ENCODE measurements around the gene DRG1. TPM values are rescaled to one million over a fixed set of nuclear protein-coding genes. Genes with fewer than 3 reads are reported as not detected.

The DRG1 gene
- total RNA-seq, 1 donor from 2014 or later: 42.0 TPM

- Histone ChIP-seq H3K9me3 (no peaks in the 10 kb centered on the region), H3K36me3 (peaks cover 0 to 85% of the 10 kb centered on the region in 2 donors), H3K4me3 (no peak overlapping the region), H3K27ac (no peak overlapping the region), H3K27me3 (no peaks in the 10 kb centered on the region), H3K4me1 (peaks cover 12% of the 10 kb centered on the region)
- DNase-seq (ENCODE audit: extremely low spot score in 2 of 2): no peak
- TF ChIP-seq CTCF (IDR thresholded peaks at IDR 0.05): no peak
- no peak for TF ChIP-seq POLR2A (IDR thresholded peaks at IDR 0.05)
- TF ChIP-seq POLR2AphosphoS5 (IDR thresholded peaks at IDR 0.05; ENCODE audit: insufficient read depth in 1 of 2, low read depth in 1 of 2): no peak
- intact Hi-C loops (cut with DNase I): no loop called here
These were observed 42.2 kb downstream of the DRG1 start for GRCh38 chr22:31441652-31442051.

GRCh38 chr22:31442768-31443489 is 43.5 kb downstream of the DRG1 start:
- no peak for TF ChIP-seq CTCF (IDR thresholded peaks at IDR 0.05)
- no peak for TF ChIP-seq POLR2AphosphoS5 (IDR thresholded peaks at IDR 0.05; ENCODE audit: insufficient read depth in 1 of 2, low read depth in 1 of 2)
- no peak for TF ChIP-seq POLR2A (IDR thresholded peaks at IDR 0.05)
- intact Hi-C loops (cut with DNase I): no loop called here
- Histone ChIP-seq H3K4me3 (no peak overlapping the region), H3K9me3 (no peaks in the 10 kb centered on the region), H3K27me3 (no peaks in the 10 kb centered on the region), H3K36me3 (peaks cover 0 to 91% of the 10 kb centered on the region in 2 donors), H3K4me1 (peaks cover 5% of the 10 kb centered on the region), H3K27ac (no peak overlapping the region)
- no peak for DNase-seq (ENCODE audit: extremely low spot score in 2 of 2)

GRCh38 chr22:31443516-31443915 is 44.1 kb downstream of the DRG1 start:
- intact Hi-C loops (cut with DNase I): no loop called here
- H3K27ac ChIP-seq: no peak overlapping the region
- H3K36me3 ChIP-seq: peaks cover 0 to 93% of the 10 kb centered on the region in 2 donors

GRCh38 chr22:31445642-31446041 is 46.2 kb downstream of the DRG1 start:
- Histone ChIP-seq H3K4me1 (no peaks in the 10 kb centered on the region), H3K27me3 (no peaks in the 10 kb centered on the region), H3K4me3 (no peak overlapping the region), H3K9me3 (no peaks in the 10 kb centered on the region), H3K36me3 (peaks cover 0 to 83% of the 10 kb centered on the region in 2 donors), H3K27ac (no peak overlapping the region)
- TF ChIP-seq CTCF (IDR thresholded peaks at IDR 0.05) (no peak), POLR2A (IDR thresholded peaks at IDR 0.05) (no peak), POLR2AphosphoS5 (IDR thresholded peaks at IDR 0.05; ENCODE audit: insufficient read depth in 1 of 2, low read depth in 1 of 2) (no peak)
- intact Hi-C loops (cut with DNase I): no loop called here
- DNase-seq (ENCODE audit: extremely low spot score in 2 of 2): no peak

More at GRCh38 chr22:31443516-31443915, 44.1 kb downstream of the DRG1 start:
- no peak for DNase-seq (ENCODE audit: extremely low spot score in 2 of 2)
- no peaks in the 10 kb centered on the region for H3K27me3 ChIP-seq
- no peaks in the 10 kb centered on the region for H3K9me3 ChIP-seq
- TF ChIP-seq POLR2A (IDR thresholded peaks at IDR 0.05) (no peak), CTCF (IDR thresholded peaks at IDR 0.05) (no peak), POLR2AphosphoS5 (IDR thresholded peaks at IDR 0.05; ENCODE audit: insufficient read depth in 1 of 2, low read depth in 1 of 2) (no peak)
- H3K4me3 ChIP-seq: no peak overlapping the region
- peaks cover 5% of the 10 kb centered on the region for H3K4me1 ChIP-seq

GRCh38 chr22:31446208-31446607 is 46.8 kb downstream of the DRG1 start:
- Histone ChIP-seq H3K36me3 (peaks cover 0 to 77% of the 10 kb centered on the region in 2 donors), H3K9me3 (no peaks in the 10 kb centered on the region), H3K4me1 (no peaks in the 10 kb centered on the region), H3K27ac (no peak overlapping the region), H3K27me3 (no peaks in the 10 kb centered on the region), H3K4me3 (no peak overlapping the region)
- no peak for DNase-seq (ENCODE audit: extremely low spot score in 2 of 2)
- TF ChIP-seq POLR2A (IDR thresholded peaks at IDR 0.05) (no peak), POLR2AphosphoS5 (IDR thresholded peaks at IDR 0.05; ENCODE audit: insufficient read depth in 1 of 2, low read depth in 1 of 2) (no peak)
- intact Hi-C loops (cut with DNase I): no loop called here
